HFFc6 (cell line): ENCODE measurements around the gene HHAT. TPM values are rescaled to one million over a fixed set of nuclear protein-coding genes. Genes with fewer than 3 reads are reported as not detected.
A peak's percentile ranks its signal among the peaks of the same experiment; 100 is the strongest.

Experiments
- DNase-seq: peaks from one replicate; pipeline ENCODE4 v3.0.0-alpha.2; 2018
- H3K27ac Mint-ChIP-seq: 2 replicates; pipeline ENCODE4 v1.8.0; 2020; ENCODE audit warnings: mild to moderate bottlenecking, mixed read lengths
- H3K27me3 Mint-ChIP-seq: 2 replicates; pipeline ENCODE4 v1.8.0; 2021; ENCODE audit warnings: mild to moderate bottlenecking, moderate library complexity, mixed read lengths; ENCODE audit not compliant: insufficient read depth
- H3K36me3 Mint-ChIP-seq: 2 replicates; pipeline ENCODE4 v1.8.0; 2021; ENCODE audit warnings: low read depth, mixed read lengths
- H3K4me1 Mint-ChIP-seq: 2 replicates; pipeline ENCODE4 v1.8.0; 2020; ENCODE audit warnings: low read depth, mixed read lengths
- H3K4me3 Mint-ChIP-seq: 2 replicates; pipeline ENCODE4 v1.8.0; 2020; ENCODE audit warnings: mild to moderate bottlenecking, moderate library complexity, mixed read lengths
- H3K9me3 Mint-ChIP-seq: 2 replicates; pipeline ENCODE4 v1.8.0; 2020; ENCODE audit warnings: mild to moderate bottlenecking, mixed read lengths
- CTCF ChIP-seq: fragments of 200-600 bp; sonication (generic); IDR thresholded peaks from 2 replicates; pipeline ENCODE4 v1.5.0; 2021; ENCODE audit warnings: antibody characterized with exemption, mild to moderate bottlenecking
- total RNA-seq, 6 experiments: library from RNA; stranded (reverse); fragmentation: NEBNext Ultra II Directional; extraction: Animal tissue kit (Norgen Biotek cat#: 25700); gene quantifications; 2 replicates in 1 of 6; 3 replicates in 5 of 6; pipeline ENCODE4 v1.2.3, GENCODE V29; 2021

HHAT gene
- total RNA-seq, 6 experiments from 2014 or later = 2.8 to 3.9 (median 3.2) TPM

- H3K4me1 Mint-ChIP-seq = peaks cover 23% of the 10 kb centered on the region
- no peak overlapping the region for H3K4me3 Mint-ChIP-seq
- no peaks in the 10 kb centered on the region; the same call in none of the 2 replicates for H3K27me3 Mint-ChIP-seq
- no peak for TF ChIP-seq CTCF
- H3K9me3 Mint-ChIP-seq = no peaks in the 10 kb centered on the region
- no peak overlapping the region for H3K27ac Mint-ChIP-seq
- no peaks in the 10 kb centered on the region for H3K36me3 Mint-ChIP-seq
- DNase-seq = no peak
Measured at GRCh38 chr1:210705086-210705485, 376.4 kb downstream of the HHAT start.

- Mint-ChIP-seq H3K4me1 (peaks cover 18% of the 10 kb centered on the region; the same call in 1 of the 2 replicates), H3K4me3 (no peak overlapping the region), H3K27me3 (no peaks in the 10 kb centered on the region; the same call in none of the 2 replicates), H3K9me3 (no peaks in the 10 kb centered on the region), H3K36me3 (no peaks in the 10 kb centered on the region), H3K27ac (no peak overlapping the region)
- no peak for DNase-seq
- no peak for TF ChIP-seq CTCF
Measured at GRCh38 chr1:210706246-210706645, 377.5 kb downstream of the HHAT start.

DNA sequence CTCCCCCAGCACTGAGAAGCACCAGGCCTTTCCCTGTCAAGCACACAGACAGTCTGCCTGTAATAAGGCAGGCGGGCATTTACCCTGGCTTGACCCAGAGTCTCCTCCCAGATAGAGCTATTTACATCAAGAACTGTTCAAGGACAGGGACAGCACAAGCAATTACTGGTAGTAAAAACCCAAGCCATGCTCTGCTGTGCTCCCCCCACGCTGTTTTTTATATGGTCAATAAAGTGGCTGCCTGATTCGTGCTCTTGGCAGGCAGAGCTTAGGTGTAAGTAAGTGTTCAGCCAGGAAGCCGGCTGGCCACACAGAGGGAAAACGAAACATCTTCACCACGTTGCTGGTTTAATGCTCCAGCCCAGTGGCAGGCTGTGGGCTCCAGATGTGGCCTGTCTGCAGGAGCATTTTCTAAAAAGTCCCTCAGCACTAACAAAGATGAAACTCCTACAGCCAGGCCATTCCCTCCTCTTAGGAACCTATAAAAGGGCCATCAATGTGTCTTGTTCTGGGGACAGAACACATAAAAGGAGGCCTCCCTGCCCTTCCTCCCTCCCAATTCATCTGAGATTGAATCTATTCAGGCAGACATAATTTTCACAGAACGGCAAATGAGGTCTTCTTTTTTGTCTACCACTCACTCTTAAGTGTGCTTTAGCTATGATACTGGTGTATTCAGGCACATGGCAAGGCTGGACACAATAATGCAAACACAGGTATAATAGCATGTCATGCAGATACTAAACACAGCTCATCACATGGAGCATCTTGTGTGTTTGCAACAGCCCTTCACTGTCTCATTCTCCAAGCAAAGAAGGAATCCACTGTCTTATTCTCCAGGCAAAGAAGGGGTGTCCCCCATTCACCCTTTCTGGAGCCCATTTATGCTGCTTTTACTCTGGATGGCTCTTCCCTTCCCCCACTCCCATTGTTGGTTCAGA is 378.9 kb downstream of the HHAT start:
- Mint-ChIP-seq H3K4me3 (no peak overlapping the region), H3K36me3 (no peaks in the 10 kb centered on the region), H3K27ac (no peak overlapping the region), H3K4me1 (peaks cover 18% of the 10 kb centered on the region; the same call in 1 of the 2 replicates), H3K9me3 (no peaks in the 10 kb centered on the region), H3K27me3 (peaks cover 2% of the 10 kb centered on the region)
- no peak for DNase-seq
- TF ChIP-seq CTCF = no peak

DNA sequence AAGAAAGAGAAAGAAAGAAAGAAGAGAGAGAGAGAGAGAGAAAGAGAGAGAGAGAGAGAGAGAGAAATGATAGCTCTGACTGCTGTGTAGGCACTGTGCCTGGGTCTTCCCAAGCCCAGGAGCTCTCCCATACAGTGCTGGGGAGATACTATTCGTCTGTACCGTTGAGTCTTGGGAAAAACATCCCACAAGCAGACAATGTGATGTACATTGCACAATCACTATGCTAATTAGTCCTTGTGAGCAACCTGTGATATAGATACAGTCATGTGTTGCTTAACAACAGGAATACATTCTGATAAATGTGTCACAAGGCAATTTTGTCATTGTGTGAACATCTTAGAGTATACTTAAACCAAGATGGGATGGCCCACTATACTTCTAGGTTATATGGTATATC is 381.0 kb downstream of the HHAT start:
- Mint-ChIP-seq H3K4me1 (peaks cover 18% of the 10 kb centered on the region; the same call in 1 of the 2 replicates), H3K36me3 (no peaks in the 10 kb centered on the region), H3K27ac (no peak overlapping the region), H3K27me3 (peaks cover 2% of the 10 kb centered on the region), H3K4me3 (no peak overlapping the region), H3K9me3 (no peaks in the 10 kb centered on the region)
- DNase-seq = peak; percentile 24
- TF ChIP-seq CTCF = no peak

- H3K27ac Mint-ChIP-seq = no peak overlapping the region
- H3K4me3 Mint-ChIP-seq = no peak overlapping the region
- peaks cover 6% of the 10 kb centered on the region; the same call in 1 of the 2 replicates for H3K4me1 Mint-ChIP-seq
- TF ChIP-seq CTCF = peak; percentile 39; the same call in 1 of the 2 replicates
- H3K27me3 Mint-ChIP-seq = peaks cover 4% of the 10 kb centered on the region
- H3K9me3 Mint-ChIP-seq = no peaks in the 10 kb centered on the region
- H3K36me3 Mint-ChIP-seq = no peaks in the 10 kb centered on the region
- DNase-seq = no peak
Measured at GRCh38 chr1:210711825-210712612, 383.3 kb downstream of the HHAT start.
